HS-27A (cell line): ENCODE measurements around the gene TICAM2.

Experiments used
- DNase-seq: peaks from one replicate; pipeline ENCODE4 v3.0.0-alpha.2; 2012; ENCODE audit warnings: low read depth, missing footprints

TICAM2 gene

DNA sequence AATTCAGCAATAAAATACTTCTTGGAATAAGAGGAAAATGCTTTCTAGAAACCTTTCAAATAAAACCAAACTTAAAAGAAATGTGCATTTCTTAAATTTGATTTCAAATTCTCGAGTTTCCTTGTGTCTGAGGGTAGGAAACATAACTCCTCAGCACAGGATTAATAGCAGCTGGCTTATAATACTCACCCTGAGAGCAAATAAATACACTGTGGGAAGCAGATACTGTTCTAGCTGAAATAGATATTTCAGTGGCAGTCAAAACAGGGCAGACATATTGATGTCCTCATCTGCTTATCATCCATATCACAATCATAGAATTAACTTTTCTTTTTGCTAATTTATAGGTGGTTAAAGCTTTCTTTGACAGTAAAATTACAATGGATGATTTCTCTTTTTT is 33.6 kb downstream of the TICAM2 start:
- no peak for DNase-seq

DNA sequence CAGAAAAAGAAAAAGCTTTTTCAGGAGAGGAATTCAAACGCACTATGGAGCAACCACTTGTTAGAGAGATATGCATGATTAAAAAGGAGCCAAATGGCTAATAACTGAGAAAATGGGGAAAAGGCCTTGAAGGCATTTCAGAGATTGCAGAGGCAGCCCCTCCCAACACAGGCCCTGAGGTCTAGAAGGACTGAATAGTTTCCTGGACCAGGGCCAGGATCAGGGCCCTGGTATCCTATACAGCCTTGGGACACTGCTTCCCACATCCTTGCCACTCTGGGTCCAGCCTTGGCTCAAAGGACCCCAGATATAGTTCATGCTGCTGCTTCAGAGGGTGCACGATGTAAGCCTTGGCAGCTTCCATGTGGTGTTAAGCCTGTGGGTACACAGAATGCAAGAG is 37.0 kb downstream of the TICAM2 start:
- no peak for DNase-seq

DNA sequence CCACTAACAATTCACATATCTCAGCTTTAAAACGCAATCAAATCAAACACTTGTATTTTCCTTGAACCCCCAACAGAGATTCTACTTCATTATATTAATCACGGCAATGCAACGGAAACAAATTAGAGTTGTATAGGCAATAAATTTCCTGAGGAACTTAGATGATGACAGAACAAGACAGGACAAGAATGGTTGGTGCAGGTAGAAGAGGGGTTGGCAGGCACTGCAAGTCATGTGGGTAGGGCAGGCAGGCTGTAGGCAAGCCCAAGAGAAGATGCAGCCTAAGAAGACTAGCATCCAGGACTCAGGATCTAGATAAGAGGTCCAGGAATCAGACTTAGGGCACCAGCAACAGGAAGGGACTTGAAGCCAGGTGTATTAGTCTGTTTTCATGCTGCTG is 41.1 kb downstream of the TICAM2 start:
- DNase-seq = no peak

DNA sequence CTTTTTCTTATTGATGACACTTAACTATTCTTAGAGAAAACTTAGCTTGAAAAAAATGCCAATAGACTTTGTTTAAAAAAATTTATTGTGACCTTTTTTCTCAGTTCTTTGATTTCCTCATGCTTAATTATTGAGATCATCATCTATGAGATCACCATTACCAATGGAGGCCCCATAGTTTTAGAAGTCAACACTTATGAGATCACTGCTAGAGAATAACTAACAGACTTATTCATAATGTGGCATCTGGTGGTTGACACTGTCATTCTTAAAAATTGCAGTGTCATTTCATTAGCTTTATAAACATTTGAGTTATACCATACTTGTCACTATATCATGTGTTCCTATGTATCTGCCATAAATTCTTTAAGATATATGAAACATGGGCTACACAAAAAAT is 42.8 kb downstream of the TICAM2 start:
- DNase-seq = no peak

DNA sequence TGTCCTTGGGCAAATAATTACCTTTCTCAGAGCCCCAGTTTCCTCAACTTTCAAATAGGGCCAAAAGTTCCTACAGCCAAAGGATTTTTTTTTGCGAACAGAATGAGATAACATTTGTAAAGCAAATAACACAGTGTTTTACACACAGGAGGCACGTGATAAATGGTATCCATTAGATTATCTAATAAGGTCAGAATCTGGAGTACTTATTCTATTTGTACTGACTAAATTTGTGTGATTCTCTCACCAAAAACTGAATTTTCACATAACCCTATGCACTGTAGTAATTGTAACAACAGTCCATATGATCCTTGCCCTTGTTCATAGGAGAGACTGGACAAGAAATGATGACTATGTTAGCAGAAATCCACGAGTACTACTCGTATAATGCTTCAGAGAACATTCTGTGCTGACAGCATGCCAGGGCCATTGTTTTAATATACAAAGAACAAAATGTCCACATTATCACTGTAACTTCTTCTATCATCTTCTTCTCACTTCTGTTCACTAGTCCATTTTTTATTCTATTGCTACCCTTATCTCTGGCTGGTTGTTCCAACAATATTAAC is 43.8 kb downstream of the TICAM2 start:
- no peak for DNase-seq

DNA sequence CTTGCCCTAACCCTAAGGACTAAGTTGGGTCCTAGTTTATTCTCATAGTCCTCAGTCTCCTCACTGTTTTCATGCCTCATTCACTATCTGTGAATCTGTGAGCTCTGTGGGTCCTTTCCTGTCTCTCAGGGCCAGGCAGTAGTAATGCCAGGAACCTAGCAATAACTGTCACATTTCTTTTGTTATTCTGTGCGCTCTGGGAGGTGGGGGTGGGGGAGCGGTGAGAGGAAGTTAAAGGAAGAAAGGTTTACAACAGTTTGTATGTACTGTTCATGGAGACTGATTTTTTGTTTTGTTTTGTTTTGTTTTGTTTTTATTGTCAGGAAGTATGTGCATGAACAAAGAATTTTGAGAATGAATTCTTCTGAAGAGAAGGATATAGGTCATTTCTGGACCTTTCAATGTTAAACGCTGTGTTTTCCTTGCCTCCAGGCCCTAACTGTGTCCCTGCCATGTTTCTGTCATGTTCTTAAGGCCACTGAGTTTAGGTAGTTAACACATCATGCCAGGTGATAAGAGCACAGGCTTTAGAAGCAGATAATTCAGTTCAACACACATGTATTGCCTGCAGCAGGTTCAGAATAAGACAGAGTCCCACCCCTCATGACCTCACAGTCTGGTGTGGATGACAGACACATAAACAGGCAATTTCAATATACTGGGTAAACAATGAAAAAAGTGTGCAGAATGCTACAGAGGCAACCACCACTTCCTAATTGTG is 44.5 kb downstream of the TICAM2 start:
- no peak for DNase-seq

DNA sequence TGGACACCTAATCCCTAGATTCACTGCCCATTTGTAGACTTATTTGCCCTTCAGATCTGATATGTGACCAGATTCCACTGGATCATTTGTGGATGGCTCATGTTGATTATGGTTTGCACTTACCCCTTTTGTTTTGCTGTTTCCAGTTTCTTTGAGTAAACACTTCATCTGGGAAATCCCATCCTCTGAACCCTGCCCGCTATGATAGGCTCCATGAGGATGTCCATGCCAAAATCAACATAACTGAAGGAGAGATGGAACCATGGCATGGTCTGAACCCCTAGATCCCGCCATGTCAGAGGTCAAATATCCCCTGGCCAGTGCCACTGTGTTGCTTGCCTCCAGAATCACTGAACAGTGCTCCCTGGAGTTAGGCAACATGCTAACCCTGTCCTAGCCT is 46.0 kb downstream of the TICAM2 start:
- no peak for DNase-seq

DNA sequence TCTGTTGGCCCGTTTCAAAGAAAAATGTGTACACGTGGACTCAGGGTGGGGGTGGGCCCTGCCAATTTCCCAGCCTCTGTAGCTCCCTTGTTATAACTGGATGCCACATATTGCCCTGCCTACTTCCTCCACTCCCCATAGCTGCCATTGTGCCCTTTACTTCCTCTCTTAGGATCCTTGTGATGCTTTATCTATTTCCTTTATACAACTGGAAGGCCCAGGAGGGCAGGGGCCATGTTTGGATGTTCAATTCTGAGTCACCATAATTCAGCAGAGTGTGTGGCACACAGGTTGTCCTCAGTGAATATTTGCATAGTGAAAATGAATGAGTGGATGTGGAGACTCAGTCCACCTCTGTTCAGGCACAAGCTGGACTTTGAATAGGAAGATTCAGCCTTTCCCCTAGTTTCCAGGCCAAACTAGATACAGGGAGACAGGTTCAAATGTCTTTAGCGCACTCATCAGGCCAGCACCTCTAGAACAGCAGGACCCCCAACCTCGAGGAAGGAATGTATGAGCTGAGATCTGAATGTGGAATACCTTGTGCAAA is 47.1 kb downstream of the TICAM2 start:
- DNase-seq = no peak

DNA sequence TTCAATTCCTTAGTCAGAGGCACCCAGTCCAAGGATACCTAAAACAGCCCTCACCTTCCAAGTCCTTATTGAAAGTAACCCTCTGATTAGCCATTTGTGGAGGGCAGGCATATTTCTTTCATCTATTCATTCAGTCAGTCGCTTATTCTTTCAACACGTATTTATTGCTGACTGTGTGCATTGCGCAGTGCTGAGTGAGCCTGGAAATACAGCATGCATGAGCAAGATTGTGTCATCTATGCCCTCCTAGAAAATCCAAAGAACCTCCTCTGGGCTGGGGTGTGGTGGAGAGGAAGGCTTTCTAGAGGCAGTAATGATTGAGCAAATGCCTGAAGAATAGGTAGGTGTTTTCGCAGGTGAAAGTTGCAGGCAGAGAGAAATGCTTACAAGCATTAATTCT is 49.2 kb downstream of the TICAM2 start:
- DNase-seq = no peak

DNA sequence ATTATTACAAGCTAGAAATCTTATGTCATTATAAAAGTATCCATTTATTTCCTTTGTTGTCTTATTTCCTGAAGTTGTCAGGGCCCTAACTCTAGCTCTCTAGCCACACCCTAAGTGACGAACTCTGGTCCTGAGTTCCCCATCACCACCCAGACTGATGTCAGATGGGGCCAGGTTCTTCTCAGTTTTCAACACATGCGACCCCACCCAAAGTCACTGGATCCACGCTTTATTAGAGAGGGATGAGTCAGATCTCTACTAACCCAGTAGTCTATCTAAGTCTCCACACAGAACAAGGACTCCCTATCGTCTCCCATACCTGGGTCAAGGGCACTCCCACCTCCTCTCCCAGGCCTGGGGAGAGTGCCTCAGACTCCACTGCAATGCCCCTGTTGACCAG is 50.9 kb downstream of the TICAM2 start:
- DNase-seq = no peak

DNA sequence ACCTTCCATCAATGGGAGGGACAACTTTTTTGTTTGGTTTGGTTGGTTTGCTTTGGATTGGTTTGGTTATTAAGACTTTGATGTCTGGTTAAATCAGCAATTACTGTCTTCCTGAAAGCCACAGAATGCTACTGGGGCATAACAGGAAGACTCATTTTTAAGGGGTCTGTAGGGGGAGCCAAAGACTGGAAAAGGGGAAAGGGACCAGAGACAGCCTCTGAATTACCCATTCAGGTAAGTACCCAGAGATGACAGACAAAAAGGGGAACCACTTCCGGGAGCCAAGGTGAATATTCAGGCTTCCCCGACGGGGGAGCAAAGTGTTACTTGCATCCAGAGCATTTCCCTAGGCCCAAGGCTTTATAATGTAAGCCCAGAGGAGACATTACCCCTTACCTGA is 53.1 kb downstream of the TICAM2 start:
- DNase-seq = no peak

DNA sequence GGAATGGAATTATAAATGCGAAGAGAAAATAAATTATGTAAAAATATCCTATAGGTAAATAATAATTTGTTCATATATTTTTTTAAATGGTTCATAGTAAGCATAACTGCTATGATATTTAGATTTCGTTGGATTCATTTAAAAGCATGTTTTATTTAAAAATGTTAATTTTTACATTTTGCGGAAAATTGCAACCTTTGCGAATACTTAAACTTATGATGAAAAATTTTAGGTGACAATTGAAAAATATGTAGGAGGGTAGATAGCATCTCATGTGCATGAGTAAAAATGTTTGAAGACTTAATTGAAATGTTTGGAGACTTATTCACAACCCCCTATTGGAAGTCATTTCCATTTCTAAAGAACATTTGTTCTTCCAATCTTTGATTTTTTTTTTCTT is 53.6 kb downstream of the TICAM2 start:
- DNase-seq = no peak

DNA sequence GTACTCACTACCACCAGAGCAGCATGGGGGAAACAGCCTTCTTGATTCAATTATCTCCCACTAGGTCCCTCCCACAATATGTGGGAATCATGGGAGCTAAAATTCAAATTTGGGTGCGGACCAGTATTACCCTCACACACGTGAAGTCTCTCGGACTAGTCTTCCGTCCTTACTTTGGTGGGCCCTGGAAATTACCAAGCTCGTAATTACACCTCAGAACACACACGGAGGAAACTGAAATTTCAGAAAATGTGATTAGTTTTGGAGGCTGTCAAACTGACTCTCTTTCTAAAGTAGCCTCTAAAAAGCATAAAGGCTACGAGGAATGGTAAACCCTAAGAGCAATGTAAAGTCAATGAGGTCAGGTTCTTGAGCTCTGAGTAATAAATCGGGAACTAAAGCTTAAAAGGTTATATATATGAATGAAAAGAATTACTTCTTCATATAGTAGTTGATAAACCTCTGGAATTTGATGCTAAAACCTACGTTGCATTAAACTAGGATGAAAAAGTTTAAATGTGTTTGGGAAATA is 56.9 kb downstream of the TICAM2 start:
- no peak for DNase-seq

DNA sequence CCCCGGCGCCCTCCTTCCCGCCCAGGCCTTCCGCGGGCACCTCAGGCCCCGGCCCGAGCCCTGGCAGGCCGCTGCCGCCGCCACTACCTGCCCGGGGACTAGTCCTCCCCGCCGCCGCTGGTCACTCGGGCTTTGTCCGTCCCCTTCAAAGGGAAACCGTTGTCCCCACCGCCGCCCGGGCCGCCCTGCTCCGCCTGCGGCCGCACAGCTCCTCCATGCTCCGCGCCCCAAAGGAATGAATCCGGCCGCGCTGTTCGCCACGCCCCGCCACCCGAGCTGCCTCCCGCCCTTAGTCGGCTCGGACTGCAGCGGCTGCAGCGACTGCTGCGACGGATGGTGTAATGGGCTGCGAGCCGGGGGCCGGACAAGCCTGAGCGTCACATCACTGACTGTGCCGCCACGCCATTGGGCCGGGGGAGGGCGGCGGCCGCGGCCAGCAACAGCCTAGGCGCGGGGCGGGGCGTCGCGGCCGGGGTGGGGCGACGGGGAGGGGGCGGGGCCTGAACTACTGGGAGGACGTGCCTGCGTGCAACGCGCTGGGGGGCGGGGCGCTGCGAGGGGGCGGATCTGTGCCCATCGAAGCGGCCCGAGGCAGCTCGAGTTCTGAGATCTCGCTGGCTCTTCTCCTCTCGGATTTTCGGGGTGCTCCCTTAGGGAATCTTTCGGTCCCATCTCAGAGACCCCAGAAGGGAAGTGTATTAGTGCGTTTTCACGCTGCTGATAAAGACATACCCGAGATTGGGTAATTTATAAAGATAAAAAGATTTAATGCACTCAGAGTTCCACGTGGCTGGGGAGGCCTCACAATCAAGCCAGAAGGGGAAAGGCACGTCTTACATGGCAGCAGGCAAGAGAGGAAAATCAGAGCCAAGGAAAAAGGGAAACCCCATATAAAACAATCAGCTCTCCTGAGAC is 57.6 kb downstream of the TICAM2 start, which contains the start of gene FEM1C:
FEM1C (minus strand) TSS at position 340 of the 915 bp plus-strand sequence. CDS start 1,282 bp downstream, outside the sequence.
- peak; percentile 57 for DNase-seq

DNA sequence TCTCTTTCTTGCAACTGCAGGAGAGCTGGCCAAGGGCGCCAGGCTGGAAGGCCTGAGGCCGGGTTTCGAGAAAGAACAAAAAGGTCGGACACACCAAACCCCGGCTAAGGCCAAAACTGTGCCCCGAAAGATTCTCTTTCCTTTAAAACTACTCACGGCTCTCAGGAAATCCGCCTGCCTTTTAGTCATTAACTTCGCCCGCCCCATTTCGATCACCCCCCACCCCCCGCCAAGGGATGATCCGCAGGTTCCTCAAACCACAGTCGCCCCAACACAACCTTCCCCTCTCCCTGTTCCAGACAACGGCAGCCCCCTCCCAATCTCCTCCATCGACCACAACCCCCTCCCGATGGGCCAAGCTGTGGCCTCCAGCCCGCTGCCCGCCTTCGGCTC is 58.2 kb downstream of the TICAM2 start:
- no peak for DNase-seq

DNA sequence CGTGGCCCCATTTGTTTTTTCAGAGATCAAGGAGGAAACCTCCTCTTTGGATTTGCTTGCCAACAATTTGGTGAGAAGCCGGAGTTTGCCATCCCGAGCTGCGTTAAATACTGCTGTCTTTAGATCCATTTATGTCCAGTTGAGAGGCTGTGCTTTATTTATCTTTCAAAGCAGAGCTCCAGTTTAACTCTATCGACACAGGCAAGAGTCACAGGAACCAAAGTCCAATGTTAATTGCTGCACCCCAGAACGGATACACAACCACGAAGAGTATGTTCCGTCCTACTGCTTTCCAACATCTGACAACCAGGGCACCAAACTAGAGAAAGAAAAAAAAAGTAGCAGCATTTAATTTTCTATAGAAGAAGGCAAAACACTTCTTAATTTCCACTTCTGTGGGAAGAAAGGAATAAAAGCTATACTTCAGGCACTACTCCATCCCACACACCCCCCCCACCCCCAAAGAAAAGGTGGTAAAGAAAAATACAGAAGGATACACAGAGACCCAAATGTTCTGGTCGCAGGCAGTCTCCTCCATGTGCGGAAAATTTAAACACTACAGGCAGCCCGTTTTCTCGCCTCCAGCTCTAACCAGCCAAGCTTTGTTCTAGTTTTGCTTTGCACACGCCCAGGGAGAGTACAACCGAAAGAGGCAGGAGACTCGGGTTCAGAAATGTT is 58.8 kb downstream of the TICAM2 start:
- no peak for DNase-seq

DNA sequence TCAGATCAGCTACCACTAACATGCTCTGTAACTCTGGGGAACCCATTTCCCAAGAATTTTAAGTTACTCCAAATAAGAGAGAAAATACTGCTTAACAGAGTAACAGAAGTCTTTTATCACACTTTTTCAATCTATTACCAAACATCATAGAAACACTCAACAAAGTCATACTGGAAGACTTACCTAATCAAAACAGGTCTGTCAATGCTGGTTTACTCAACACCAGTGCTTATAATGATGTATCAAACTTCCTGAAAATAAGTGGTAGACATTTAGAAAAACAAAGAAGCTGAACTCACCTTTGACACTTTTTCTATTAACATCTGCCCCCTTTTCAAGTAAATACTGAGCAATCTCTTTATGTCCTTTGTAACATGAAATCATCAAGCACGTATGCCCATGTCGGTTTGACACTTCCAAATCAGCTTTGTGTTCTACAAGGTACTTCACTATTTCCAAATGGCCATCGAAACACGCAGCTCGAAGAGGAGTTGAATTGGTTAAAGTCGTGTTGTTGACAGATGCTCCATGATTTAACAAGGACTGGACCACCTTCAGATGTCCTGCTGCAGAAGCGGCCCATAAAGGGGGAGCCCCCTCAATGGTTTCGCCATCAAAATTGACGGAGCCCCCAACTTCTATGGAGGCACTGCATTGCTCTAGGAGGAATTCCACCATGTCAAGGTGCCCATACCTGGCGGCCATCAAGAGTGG is 59.5 kb downstream of the TICAM2 start:
- DNase-seq = no peak

DNA sequence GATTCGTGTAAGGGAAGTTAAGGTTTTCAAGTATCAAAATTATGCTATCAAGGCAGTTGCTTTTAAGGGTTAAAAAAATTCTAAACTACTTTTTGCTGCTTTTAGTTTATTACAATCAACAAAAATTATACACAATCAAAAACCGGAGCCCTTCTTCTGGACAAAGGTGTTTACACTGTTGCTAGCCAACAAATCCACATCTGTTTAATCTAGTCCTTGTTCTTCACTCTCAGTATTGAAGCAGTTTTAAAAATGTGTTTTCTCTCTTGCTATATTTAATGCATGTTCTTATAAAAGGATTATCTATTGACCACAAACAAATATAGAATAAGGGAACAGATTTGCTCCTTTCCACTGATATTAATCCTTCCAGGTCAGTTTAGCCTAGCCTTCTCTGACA is 60.2 kb downstream of the TICAM2 start:
- no peak for DNase-seq

DNA sequence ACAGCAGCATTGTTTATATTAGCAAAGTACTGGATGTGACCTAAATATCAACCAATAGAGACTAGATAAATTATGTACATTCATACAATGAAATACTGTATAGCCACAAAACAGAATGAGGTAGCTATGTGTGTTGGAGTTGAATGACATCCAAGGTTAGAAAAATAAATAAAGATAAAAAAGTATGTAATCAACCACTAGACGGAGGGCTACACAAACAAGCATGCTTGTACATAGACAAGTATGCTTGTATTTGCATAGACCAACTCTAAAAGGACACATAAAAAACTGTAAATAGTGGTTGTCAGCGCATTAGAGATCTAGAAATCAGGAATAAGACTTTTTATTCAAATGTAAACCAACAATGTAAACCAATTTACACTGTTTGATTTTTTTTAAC is 60.7 kb downstream of the TICAM2 start:
- no peak for DNase-seq

DNA sequence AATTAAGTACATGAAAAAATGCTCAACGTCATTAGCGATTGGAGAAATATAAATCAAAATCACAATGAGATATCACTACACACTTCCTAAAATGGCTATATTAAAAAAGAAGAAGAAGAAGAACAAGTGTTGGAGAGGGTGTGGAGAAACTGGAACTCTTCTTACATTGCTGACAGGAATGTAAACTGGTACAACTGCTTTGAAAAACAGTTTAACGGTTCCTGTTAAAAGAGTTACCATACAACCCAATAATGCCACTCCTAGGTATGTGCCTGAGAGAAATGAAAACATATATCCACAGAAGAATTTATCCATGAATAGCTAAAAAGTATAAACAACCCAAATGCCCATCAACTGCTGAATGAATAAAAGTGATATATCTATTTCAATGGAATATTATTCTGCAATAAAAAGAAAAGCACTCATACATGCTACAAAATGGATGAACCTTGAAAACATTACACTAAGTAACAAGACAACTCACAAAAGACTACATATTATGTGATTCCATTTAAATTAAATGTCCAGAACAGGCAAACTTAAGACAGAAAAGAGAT is 66.7 kb downstream of the TICAM2 start:
- no peak for DNase-seq

DNA sequence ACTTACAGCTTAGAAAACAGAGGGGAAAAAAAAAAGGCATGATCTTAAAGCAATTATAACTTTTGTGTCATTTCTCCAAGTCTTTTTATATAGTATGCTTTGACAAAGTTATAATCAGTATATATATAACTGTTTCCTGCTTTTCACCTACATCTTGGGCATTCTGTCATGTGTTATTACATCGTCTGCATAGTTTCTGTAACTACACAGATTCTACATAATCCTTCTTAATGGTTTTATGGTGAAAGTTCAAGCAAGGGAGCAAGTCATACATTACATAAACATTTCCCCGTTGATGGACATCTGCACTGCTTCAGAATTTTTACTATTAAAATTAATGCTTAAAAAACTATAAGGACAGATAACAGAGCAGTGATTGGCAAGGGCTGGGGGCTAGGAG is 69.8 kb downstream of the TICAM2 start:
- no peak for DNase-seq
